ENCODE data around the gene MFAP3.
"Not testable (repeated sequence)": the region's sequence is repeated elsewhere in the genome, so short reads cannot be mapped to it uniquely, and the experiment has no call there.

Gene MFAP3

GRCh38 chr5:154038707-154039457, at the start of gene MFAP3, which contains the start of gene FAM114A2:
Gene MFAP3 (plus strand): TSS chr5:154038967. CDS start chr5:154049723, 10,756 bp downstream.
Gene FAM114A2 (minus strand): TSS chr5:154038910. CDS start chr5:154034953, 3,957 bp downstream.
- peak; percentile 86 to 90 for DNase-seq (ENCODE audit: low read depth in 2 of 2)

GRCh38 chr5:153991168-153991567, 47.6 kb upstream of the MFAP3 start:
- DNase-seq (ENCODE audit: low read depth in 2 of 2) = no peak

DNA sequence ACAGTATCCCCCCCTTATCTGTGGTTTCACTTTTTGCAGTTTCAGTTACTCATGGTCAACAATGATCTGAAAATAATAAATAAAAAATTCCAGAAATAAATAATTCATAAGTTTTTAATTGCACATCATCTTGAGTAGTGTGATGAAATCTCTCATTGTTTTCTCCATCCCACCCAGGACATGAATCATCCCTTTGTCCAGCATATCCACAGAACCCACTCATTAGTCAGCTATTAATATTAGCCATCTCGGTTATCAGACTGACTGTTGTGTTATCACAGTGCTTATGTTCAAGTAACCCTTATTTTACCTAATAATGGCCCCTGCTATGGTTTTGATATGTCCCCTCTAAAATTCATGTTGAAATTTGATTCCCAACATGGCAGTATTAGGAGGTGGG, 40.8 kb upstream of the MFAP3 start:
- DNase-seq (ENCODE audit: low read depth in 2 of 2) = no peak

DNA sequence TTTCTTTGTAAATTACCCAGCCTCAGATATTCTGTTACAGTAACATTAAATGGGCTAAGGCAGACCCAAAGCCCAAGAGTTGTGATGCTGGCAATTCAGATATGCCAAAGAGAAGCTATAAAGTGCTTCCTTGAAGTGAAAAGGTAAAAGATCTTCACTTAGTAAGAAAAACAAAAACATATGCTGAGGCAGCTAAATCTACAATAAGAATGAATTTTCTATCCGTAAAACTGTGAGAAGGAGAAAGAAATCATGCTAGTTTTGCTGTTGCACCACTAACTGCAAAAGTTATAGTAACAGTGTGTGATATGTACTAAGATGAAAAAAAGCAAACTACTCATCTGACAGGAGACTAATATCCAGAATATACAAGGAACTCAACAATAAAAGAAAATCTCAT, 40.0 kb upstream of the MFAP3 start:
- DNase-seq (ENCODE audit: low read depth in 2 of 2) = no peak

DNA sequence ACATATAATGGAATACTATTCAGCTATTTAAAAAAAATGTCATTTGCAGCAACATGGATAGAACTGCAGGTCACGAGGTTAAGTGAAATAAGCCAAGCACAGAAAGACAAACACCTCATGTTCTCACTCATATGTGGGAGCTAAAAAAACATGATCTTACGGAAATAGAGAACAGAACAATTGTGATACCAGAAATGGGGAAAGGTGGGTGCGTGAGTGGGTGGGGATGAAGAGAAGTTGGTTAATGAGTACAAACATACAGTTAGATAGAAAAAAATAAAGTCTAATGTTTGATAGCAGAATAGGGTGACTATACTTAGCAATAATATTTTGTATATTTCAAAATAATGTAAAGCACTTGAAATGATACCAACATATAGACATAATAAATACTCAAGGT, 38.8 kb upstream of the MFAP3 start:
- DNase-seq (ENCODE audit: low read depth in 2 of 2) = no peak

DNA sequence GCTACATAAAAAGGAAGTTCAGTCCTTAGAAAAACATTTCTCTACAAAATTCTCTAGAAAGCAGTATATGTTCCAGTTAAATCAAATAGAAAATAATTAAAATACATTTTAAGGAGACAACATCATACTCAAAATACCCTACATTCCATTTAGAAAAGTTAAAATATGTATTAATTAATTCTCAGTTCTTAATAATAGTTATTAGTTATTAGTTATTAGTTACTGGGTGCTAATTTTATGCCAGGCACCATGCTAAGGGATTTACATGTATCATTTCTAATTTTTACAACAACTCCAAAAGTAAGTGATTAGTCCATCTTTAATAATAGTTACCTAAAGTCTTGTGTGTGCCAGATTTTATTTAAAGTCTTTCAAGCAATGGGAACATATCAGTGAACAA, 38.1 kb upstream of the MFAP3 start:
- DNase-seq (ENCODE audit: low read depth in 2 of 2) = no peak

DNA sequence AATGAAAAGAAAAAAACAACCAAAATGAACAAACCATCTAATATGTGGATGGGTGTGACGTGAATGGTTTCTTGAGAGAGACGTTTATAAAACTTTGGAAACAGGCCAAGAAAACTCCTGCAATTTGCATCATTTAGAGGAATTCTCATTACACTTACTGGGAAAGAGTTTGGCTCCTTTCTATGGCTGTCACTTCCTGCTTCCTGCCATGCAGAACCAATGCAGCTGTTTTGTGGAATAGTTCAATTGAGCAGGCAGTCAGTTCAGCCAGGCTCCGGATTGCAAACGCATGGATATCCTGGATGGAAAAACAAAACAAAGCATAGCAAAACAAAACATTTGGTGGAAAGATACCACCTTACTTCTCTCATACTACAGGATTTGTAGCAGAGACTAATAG, 36.7 kb upstream of the MFAP3 start:
- no peak for DNase-seq (ENCODE audit: low read depth in 2 of 2)

- no peak for DNase-seq (ENCODE audit: low read depth in 2 of 2)
Measured at GRCh38 chr5:154002511-154003020, 36.2 kb upstream of the MFAP3 start.

DNA sequence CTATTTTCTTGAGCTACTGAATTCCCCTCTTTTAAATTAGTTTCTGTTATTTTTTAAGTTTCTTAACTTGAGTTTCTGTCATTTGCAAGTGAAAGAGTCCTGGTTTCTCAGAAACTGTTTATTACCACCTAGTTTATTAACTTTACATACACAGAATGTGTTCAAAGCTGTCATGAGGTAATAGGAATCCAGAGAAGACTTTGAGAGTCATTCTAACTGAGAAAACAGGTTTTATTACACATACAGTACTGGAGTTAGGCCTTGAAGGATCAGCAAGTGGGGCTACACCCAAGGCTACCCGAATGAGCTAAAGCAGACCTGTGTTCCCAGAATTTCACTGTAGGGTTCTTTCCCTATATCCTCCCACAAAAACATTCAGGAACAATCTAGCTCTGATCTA, 33.1 kb upstream of the MFAP3 start:
- DNase-seq (ENCODE audit: low read depth in 2 of 2) = no peak

- DNase-seq (ENCODE audit: low read depth in 2 of 2) = no peak
Measured at GRCh38 chr5:154010660-154011059, 28.1 kb upstream of the MFAP3 start.

GRCh38 chr5:154015071-154015693, 23.6 kb upstream of the MFAP3 start:
- DNase-seq (ENCODE audit: low read depth in 2 of 2) = no peak

GRCh38 chr5:154018919-154019318, 19.8 kb upstream of the MFAP3 start:
- DNase-seq (ENCODE audit: low read depth in 2 of 2) = not testable (repeated sequence)

DNA sequence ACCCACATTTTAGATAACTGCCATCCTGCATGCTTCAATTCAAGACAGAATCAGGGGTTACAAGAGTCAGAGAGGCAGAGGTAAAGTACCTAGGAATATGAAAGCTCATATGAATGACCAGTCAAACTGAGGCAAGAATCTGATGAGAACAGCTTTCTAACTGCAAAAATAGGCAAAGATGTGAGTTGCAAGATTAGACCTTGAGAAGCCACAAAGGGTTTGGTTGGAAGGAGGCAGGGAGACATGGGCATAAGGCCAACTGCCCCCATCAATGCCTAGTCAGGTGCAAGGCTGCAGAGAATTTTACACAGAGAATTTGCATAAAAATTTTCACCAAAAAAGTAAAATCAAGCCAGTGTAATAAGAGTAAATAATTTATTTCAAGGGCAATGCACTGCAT, 12.8 kb upstream of the MFAP3 start:
- no peak for DNase-seq (ENCODE audit: low read depth in 2 of 2)

DNA sequence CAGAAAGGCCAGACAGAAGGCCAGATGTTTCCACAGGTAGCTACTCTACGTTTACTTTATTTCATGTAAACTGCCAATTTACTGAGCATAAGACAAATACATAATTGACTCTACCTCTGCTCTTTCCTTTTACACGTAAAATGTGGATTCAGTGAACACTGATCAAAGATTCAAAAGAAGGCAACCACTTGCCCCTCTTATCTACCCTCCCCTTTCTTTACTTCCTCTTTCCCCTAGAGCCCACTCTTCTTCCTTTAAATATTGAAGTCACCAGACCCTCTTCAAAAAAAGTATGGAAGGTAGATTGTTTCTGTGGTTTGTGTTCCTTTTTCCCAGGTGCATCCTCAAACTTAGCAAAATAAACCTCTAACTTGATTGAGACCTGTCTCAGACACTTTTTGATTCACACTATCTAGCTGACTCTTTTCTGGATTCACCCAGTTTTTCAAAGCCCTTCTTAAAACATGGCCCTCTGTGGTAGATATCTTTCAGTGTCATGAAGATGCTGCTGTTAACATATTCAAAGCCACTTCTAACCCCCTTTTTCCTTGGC, 6.8 kb upstream of the MFAP3 start:
- DNase-seq (ENCODE audit: low read depth in 2 of 2) = no peak

DNA sequence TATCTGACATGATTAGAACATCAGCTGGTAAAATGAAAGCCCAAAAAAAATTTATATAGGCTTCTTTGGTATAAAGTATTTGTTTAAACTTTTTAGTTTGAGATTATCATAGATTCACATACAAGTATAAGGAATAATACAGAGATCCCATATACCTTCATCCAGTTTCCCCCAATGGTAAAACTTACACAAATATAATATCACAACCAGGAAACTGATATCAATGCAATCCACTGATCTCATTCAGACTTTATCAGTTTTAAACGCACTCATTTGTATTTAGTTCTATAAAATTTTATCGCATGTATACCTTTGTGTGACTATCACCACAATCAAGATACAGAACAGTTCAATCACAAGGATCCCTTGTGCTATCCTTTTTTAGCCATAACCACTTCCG, 3.8 kb upstream of the MFAP3 start:
- DNase-seq (ENCODE audit: low read depth in 2 of 2) = no peak

DNA sequence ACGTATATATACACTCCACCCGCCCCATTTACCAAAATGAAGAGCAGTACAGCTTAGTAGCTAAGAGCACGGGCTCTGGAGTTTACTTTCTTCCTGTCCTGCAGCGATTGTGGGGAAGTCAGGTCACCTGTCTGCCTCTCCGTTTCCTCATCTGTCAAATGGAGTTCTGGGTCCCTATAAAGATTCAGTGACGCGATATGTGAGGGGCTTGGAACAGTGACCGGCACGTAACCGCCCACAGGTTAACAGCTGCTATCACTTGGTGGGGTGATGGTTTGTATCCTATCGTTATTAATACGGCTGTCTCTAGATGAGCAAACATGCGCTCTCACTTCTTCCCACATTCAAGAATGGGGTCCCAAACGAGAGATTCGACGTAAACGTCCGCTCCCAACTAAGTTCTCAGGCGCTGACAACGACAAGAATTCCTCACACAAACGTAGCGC, 483 bp upstream of the MFAP3 start:
- DNase-seq (ENCODE audit: low read depth in 2 of 2) = peak; percentile 25 to 37

DNA sequence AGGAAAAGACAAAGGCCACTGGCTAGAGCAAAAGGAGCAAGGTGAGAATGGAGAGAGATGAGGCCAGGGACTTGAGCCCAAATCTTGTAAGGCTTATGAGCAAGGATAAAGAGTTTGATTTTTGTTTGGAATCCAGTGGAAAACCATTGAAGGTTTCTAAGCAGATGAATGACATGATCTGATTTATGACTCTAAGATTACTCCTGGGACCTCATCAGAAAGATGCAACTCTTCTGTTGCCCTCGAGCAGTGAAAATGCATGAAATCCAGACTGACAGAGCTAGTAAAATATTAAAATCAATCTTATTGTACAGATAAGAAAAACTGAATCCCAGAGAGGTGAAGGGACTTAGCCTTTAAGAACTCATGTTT, 677 bp downstream of the MFAP3 start:
- DNase-seq (ENCODE audit: low read depth in 2 of 2) = no peak

DNA sequence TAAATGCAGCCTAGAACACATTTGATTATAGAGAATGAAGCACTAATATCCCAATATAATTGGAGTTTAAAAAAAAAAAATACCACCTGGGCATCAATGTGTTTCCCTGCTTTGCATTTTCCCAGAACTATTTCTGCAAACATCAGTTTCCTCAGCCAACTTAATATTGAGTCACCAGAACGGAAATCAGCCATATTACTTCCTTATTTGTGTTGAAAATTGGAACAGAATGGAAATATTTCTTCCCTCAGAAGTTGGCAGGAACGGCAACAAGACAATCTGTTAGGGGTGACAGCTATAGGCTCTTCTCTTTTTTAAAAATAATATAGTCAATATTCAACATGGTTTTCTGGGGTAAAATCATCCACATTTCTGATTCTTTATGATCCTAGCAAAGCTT, 4.0 kb downstream of the MFAP3 start:
- DNase-seq (ENCODE audit: low read depth in 2 of 2) = no peak

- no peak for DNase-seq (ENCODE audit: low read depth in 2 of 2)
Measured at GRCh38 chr5:154044099-154044498, 5.3 kb downstream of the MFAP3 start.

GRCh38 chr5:154044581-154044980, 5.8 kb downstream of the MFAP3 start:
- no peak for DNase-seq (ENCODE audit: low read depth in 2 of 2)

- no peak for DNase-seq (ENCODE audit: low read depth in 2 of 2)
Measured at GRCh38 chr5:154046486-154046885, 7.7 kb downstream of the MFAP3 start.

DNA sequence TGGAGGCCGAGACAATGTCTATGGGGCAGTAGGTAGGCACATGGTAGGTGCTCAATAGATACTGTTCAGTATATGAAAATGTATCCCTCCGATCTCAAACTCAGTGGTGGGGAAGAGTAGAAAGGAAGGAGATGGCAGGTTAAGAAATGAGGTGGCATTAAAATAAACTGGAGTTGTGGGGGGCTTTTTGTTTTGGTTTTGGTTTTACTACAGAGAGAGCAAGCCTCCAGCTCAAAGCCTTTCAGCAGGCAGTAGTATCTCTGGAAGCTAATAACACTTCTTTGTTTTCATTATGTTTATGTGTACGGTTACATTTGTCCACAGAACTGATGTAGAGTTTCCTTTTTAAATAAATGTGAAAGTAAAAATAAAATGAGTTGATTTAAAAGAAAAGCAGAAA, 8.6 kb downstream of the MFAP3 start:
- DNase-seq (ENCODE audit: low read depth in 2 of 2) = no peak

DNA sequence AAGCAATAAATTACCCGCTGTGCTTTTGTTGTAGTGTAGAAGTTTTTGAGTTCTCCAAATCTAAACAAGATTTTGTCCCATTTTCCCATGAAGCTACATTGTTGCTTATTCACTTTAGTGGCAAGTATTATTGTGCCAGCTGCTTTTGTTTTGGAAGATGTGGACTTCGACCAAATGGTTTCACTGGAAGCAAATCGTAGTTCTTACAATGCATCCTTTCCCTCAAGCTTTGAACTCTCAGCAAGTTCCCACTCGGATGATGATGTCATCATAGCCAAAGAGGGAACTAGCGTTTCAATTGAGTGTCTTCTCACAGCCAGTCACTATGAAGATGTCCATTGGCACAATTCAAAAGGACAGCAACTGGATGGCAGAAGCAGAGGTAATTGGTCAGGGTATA, 10.9 kb downstream of the MFAP3 start:
- no peak for DNase-seq (ENCODE audit: low read depth in 2 of 2)
